ENCODE data around the gene IPO13.

IPO13 gene

DNA sequence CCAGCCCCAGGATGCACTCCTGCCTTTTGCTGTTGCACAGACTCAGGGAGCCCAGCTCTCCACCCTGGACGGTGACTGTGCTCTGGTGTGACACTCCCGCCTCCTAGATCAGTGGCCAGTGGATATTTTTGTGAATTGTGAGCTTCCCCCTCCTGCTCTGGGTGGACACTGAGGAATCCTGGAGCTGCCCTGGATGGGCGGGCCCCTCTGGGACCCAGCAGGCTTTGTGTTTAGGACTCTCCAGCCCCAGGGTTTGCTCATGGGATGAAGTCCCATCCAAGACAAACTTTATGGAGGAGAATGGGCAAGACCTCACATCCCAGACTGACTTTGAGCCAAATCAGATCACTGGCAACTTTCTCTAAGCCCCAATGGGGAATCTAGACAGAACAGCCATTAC, 68.5 kb downstream of the IPO13 start:
- no peaks in the 10 kb centered on the region for H3K4me1 ChIP-seq (ENCODE audit: low read length)
- no peaks in the 10 kb centered on the region for H3K79me2 ChIP-seq (ENCODE audit: low read length)

GRCh38 chr1:44016041-44016889, 69.5 kb downstream of the IPO13 start:
- no peaks in the 10 kb centered on the region for H3K36me3 ChIP-seq (replicated peaks; ENCODE audit: low read depth, low read length)
- H3K4me2 ChIP-seq (ENCODE audit: low read length), result no peak overlapping the region
- no peak overlapping the region for H3K27ac ChIP-seq (ENCODE audit: low read length)
- H3K9ac ChIP-seq (ENCODE audit: low read length), result no peak overlapping the region
- H3K4me1 ChIP-seq (ENCODE audit: low read length), result no peaks in the 10 kb centered on the region
- H2AFZ ChIP-seq (ENCODE audit: low read depth, low read length), result no peak overlapping the region
- H4K20me1 ChIP-seq (ENCODE audit: insufficient read depth, low read length), result no peaks in the 10 kb centered on the region
- no peak overlapping the region for H3K4me3 ChIP-seq (ENCODE audit: low read length)
- no peak for TF ChIP-seq EZH2phosphoT487 (IDR thresholded peaks at IDR 0.05; ENCODE audit: low read depth)
- TF ChIP-seq, protein P1, sequence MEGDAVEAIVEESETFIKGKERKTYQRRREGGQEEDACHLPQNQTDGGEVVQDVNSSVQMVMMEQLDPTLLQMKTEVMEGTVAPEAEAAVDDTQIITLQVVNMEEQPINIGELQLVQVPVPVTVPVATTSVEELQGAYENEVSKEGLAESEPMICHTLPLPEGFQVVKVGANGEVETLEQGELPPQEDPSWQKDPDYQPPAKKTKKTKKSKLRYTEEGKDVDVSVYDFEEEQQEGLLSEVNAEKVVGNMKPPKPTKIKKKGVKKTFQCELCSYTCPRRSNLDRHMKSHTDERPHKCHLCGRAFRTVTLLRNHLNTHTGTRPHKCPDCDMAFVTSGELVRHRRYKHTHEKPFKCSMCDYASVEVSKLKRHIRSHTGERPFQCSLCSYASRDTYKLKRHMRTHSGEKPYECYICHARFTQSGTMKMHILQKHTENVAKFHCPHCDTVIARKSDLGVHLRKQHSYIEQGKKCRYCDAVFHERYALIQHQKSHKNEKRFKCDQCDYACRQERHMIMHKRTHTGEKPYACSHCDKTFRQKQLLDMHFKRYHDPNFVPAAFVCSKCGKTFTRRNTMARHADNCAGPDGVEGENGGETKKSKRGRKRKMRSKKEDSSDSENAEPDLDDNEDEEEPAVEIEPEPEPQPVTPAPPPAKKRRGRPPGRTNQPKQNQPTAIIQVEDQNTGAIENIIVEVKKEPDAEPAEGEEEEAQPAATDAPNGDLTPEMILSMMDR (IDR thresholded peaks at IDR 0.05; ENCODE audit: low read depth, low read length), result no peak
- H3K79me2 ChIP-seq (ENCODE audit: low read length), result no peaks in the 10 kb centered on the region
- no peaks in the 10 kb centered on the region for H3K9me3 ChIP-seq (ENCODE audit: insufficient read depth, low read length)
- H3K27me3 ChIP-seq (ENCODE audit: low read depth, low read length), result no peaks in the 10 kb centered on the region

More for the DNA sequence above, 68.5 kb downstream of the IPO13 start:
- H3K4me2 ChIP-seq (ENCODE audit: low read length), result no peak overlapping the region
- no peak overlapping the region for H2AFZ ChIP-seq (ENCODE audit: low read depth, low read length)
- H3K9me3 ChIP-seq (ENCODE audit: insufficient read depth, low read length), result no peaks in the 10 kb centered on the region
- H3K4me3 ChIP-seq (ENCODE audit: low read length), result no peak overlapping the region
- no peaks in the 10 kb centered on the region for H4K20me1 ChIP-seq (ENCODE audit: insufficient read depth, low read length)
- H3K27me3 ChIP-seq (ENCODE audit: low read depth, low read length), result no peaks in the 10 kb centered on the region
- H3K27ac ChIP-seq (ENCODE audit: low read length), result no peak overlapping the region
- TF ChIP-seq, protein P1 (IDR thresholded peaks at IDR 0.05; ENCODE audit: low read depth, low read length), result no peak
- TF ChIP-seq EZH2phosphoT487 (IDR thresholded peaks at IDR 0.05; ENCODE audit: low read depth), result no peak
- H3K9ac ChIP-seq (ENCODE audit: low read length), result no peak overlapping the region
- no peaks in the 10 kb centered on the region for H3K36me3 ChIP-seq (replicated peaks; ENCODE audit: low read depth, low read length)

- TF ChIP-seq EZH2phosphoT487 (IDR thresholded peaks at IDR 0.05; ENCODE audit: low read depth), result no peak
- TF ChIP-seq, protein P1 (IDR thresholded peaks at IDR 0.05; ENCODE audit: low read depth, low read length), result no peak
- Histone ChIP-seq H3K9ac (ENCODE audit: low read length) (no peak overlapping the region), H4K20me1 (ENCODE audit: insufficient read depth, low read length) (no peaks in the 10 kb centered on the region), H3K9me3 (ENCODE audit: insufficient read depth, low read length) (no peaks in the 10 kb centered on the region), H3K4me2 (ENCODE audit: low read length) (no peak overlapping the region), H3K27ac (ENCODE audit: low read length) (no peak overlapping the region), H3K79me2 (ENCODE audit: low read length) (no peaks in the 10 kb centered on the region), H3K36me3 (replicated peaks; ENCODE audit: low read depth, low read length) (no peaks in the 10 kb centered on the region), H3K27me3 (ENCODE audit: low read depth, low read length) (no peaks in the 10 kb centered on the region), H2AFZ (ENCODE audit: low read depth, low read length) (no peak overlapping the region), H3K4me3 (ENCODE audit: low read length) (no peak overlapping the region), H3K4me1 (ENCODE audit: low read length) (no peaks in the 10 kb centered on the region)
These were observed 70.2 kb downstream of the IPO13 start for GRCh38 chr1:44016890-44017400.

Measured in OCI-LY3 (cell line).